Measurements from ENCODE around the gene SH3GLB2. TPM values are rescaled to one million over a fixed set of nuclear protein-coding genes. Genes with fewer than 3 reads are reported as not detected.
"Not testable (repeated sequence)": the region's sequence is repeated elsewhere in the genome, so short reads cannot be mapped to it uniquely, and the experiment has no call there.

Gene SH3GLB2
- total RNA-seq, 1 donor from 2014 or later: 158 TPM

DNA sequence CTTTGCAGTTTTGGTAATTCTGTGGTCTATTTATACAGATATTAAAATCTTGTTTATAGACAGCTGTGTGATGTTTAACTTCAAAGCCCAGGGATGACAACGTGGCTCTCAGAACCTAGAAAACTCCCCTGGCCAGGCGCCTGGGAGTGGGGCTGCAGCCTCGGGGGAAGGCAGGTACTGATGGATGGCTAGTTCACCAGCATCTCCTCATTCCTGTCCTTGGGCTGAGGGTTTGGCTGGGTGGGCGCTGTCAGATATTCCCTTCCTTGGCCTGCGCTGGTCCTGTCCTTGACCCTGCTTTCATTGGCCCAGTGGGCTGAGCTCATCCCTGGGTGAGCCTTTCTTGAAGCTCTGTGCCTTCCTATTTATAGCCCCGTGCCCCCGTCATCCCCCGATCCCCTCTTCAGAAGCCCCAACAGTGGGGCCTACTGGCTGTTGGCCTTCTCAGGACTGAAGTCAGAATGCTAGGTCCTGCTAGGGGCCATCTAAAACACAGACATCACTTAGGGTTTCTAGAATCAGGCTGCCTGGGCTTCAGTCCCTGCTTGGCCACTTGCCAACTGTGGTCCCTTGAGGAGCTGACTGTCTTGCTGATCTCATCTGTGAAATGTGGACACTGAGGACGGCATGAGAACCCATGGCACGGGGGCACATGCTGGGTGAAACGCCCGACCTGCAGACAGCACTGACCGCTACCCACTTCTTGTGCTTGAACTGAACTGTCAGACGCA is 20.9 kb downstream of the SH3GLB2 start:
- intact Hi-C loops (cut with DNase I): no loop called here
- ATAC-seq: peak; percentile 41
- DNase-seq (ENCODE audit: low spot score): peak; percentile 82

GRCh38 chr9:129006328-129007034 is 21.6 kb downstream of the SH3GLB2 start:
- DNase-seq (ENCODE audit: low spot score) (peak; percentile 82), ATAC-seq (peak; percentile 90)
- intact Hi-C loops (cut with DNase I): no loop called here

- intact Hi-C loops (cut with DNase I): no loop called here
- no peak for DNase-seq (ENCODE audit: low spot score)
These were observed 22.7 kb downstream of the SH3GLB2 start for GRCh38 chr9:129005336-129005997.

DNA sequence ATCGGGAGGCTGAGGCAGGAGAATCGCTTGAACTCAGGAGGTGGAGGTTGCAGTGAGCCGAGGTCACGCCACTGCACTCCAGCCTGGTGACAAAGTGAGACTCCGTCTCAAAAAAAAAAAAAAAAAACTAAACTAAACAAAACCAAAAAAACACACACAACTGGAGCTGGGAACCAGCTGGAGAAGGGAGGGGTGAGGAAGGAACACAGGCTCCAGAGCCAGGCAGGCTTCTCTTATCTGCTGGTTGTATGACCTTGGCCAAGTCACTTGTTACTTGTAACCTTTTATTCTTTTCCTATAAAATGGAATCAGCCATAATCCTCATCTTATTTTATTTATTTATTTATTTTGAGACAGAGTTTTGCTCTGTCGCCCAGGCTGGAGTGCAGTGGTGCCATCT is 24.0 kb downstream of the SH3GLB2 start:
- ATAC-seq; DNase-seq (ENCODE audit: low spot score); intact Hi-C loops (cut with DNase I): not testable (repeated sequence)

More at GRCh38 chr9:129005336-129005997, 22.7 kb downstream of the SH3GLB2 start:
- no peak for ATAC-seq

- intact Hi-C loops (cut with DNase I): no loop called here
- DNase-seq (ENCODE audit: low spot score) (no peak), ATAC-seq (no peak)
These were observed 25.1 kb downstream of the SH3GLB2 start for GRCh38 chr9:129002992-129003391.

DNA sequence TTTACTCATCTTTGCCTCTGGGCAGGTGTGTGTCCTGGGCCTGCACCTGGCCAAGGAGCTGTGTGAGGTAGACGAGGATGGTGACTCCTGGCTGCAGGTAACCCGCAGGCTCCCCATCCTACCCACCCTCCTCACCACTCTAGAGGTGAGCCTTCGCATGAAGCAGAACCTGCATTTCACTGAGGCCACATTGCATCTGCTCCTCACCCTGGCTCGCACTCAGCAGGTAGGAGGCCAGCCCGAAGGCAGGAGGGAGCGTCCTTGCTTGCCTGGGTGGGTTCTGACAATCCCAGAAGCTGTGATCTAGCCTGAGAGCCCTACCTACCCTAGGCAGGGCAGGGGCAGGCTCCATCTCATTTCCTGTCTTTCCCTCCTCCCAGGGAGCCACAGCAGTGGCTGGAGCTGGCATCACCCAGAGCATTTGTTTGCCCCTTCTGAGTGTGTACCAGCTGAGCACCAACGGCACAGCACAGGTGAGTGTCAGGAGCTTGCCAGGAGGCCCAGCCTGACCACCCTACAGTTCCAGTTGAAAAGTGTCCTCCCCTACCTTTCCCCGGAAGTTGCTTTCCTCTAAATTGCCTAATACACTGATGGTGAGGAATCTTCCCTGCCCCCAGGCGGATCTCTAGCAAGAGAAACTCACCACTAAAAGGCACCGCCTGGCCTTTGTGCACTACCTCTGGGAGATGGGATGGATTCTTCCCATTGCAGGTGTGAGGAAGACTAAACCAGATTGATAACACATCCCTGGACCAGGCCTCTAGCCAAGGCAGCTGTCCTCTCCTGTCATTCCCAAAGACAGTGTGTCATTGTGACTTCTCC is 26.4 kb downstream of the SH3GLB2 start:
- ATAC-seq: no peak
- DNase-seq (ENCODE audit: low spot score): no peak
- intact Hi-C loops (cut with DNase I): no loop called here

DNA sequence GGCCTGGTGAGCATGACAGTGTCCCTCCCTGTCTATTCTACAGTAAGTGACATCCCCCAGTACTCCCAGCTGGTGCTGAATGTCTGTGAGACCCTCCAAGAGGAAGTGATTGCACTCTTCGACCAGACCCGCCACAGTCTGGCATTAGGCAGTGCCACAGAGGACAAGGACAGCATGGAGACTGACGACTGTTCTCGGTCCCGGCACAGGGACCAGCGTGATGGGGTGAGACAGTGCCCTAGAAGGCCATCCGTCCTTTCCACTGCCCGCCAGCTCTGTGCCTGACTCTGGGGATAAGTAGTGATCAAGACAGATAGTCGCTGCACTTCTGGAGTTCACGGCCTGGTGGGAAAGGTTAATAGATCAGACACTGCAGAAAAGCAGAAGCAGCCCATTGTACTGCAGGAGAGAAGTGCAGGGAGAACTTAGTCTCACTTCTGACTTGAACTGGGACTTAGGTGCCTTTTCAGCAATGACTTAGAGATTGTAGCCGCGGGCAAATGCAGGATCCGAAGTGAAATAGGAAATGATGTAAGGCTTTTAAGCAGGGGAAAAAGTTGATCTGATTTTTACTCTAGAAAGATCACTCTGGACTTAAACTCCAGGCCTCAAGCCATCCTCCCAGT is 28.4 kb downstream of the SH3GLB2 start:
- intact Hi-C loops (cut with DNase I): no loop called here
- no peak for DNase-seq (ENCODE audit: low spot score)
- no peak for ATAC-seq

DNA sequence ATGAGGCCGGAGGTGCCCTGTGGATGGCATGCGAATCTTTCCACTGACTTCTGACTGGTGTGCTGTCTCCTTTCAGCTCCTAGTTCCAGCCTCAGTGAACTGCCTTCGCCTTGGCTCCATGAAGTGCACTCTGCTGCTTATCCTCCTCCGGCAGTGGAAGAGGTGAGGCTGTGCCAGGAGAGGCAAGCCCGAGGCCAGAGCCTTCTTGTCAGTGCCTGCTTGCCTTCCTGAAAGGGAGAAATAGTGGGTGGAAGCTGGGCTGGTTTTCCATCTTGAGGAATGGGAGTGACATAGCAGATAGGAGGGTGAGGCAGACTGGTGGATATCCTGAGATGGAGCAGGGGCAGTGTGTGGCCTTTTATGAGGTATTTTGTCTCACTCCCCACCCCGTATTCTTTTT is 29.7 kb downstream of the SH3GLB2 start:
- DNase-seq (ENCODE audit: low spot score) (no peak), ATAC-seq (no peak)
- intact Hi-C loops (cut with DNase I): no loop called here

DNA sequence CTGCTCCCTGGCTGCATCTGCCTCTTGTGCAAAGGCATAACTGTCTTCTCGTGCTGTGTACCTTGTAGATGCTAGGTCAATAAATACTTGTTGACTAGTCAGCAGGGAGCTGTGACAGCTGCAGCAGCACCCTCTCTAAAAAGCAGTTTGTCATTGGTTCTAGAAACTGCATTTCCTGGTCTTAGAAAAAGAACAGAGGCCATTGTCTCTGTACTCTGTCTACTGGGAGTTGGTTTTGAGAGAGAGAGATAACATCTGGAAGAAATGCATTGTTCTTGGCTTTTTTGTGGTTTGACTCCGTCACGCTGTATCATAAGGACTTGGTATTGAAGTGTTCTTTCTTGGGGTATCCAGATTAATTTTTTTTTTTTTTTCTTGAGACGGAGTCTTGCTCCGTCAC is 32.3 kb downstream of the SH3GLB2 start:
- intact Hi-C loops (cut with DNase I): no loop called here
- peak; percentile 60 for ATAC-seq
- DNase-seq (ENCODE audit: low spot score): no peak

DNA sequence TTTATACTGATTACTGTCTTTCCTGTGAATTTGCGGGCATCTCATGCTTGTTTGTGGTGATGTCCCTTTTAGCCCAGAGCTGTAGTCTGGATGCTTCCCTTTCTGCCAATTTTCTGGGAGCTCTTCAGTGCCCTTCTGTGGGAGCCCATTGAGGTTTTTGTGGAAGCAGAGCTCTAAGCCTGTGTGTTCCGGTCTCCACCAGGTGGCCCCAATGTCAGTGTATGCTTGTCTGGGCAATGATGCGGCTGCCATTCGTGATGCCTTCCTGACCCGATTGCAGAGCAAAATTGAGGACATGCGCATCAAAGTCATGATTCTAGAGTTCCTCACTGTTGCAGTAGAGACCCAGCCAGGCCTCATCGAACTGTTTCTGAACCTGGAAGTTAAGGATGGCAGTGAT is 35.1 kb downstream of the SH3GLB2 start:
- no peak for DNase-seq (ENCODE audit: low spot score)
- intact Hi-C loops (cut with DNase I): no loop called here
- no peak for ATAC-seq

GRCh38 chr9:128987805-128988204 is 40.3 kb downstream of the SH3GLB2 start:
- intact Hi-C loops (cut with DNase I): no loop called here
- peak; percentile 39 for ATAC-seq
- DNase-seq (ENCODE audit: low spot score): no peak

- no peak for ATAC-seq
- intact Hi-C loops (cut with DNase I): no loop called here
These were observed 41.5 kb downstream of the SH3GLB2 start for GRCh38 chr9:128986671-128987070.

DNA sequence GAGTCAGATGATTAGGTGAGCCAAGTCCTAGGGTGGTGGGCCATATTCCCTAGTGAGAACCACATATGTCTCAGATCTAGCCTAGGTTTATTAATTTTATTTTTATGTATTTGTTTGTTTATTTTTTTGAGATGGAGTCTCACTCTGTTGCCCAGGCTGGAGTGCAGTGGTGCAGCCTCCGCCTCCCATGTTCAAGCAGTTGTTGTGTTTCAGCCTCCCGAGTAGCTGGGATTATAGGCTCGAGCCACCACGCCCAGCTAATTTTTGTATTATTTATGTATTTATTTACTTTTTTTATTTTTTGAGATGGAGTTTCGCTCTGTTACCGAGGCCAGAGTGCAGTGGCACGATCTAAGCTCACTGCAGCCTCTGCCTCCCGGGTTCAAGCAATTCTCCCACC is 44.6 kb downstream of the SH3GLB2 start:
- DNase-seq (ENCODE audit: low spot score) (no peak), ATAC-seq (no peak)
- intact Hi-C loops (cut with DNase I): no loop called here

More at GRCh38 chr9:128986671-128987070, 41.5 kb downstream of the SH3GLB2 start:
- DNase-seq (ENCODE audit: low spot score): no peak

DNA sequence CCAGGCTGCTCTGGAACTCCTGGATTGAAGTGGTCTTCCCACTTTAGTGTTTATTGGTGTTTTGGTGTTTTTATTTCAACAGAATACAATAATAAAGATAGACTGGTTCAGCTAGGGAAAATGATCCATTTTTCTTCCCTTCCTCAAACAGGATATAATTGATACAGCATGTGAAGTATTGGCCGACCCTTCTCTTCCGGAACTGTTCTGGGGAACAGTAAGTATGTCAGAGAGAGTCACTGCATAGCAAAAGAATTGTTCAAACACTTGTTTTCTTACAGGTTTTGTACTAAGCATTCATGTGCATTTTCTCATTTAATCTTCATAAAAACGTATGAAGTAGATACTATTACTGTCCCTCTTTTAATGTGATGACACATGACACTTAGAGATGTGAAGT is 49.0 kb downstream of the SH3GLB2 start:
- ATAC-seq (no peak), DNase-seq (ENCODE audit: low spot score) (no peak)
- intact Hi-C loops (cut with DNase I): no loop called here

GRCh38 chr9:128972956-128973355 is 55.2 kb downstream of the SH3GLB2 start:
- intact Hi-C loops (cut with DNase I): no loop called here
- DNase-seq (ENCODE audit: low spot score) (no peak), ATAC-seq (no peak)

DNA sequence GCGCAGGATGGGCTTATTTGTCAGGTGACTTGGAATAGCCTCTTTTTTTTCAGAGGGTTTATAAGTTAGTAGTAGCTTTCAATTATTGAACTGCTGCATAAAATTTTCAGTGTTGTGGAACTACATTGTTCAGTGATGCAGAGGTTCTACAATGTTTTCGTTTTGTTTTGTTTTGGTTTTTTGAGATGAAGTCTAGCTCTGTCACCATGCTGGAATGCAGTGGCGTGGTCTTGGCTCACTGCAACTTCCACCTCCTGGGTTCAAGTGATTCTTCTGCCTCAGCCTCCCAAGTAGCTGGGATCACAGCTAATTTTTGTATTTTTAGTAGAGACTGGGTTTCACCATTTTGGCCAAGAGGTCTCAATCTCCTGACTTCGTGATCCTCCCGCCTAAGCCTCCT is 58.6 kb downstream of the SH3GLB2 start:
- intact Hi-C loops (cut with DNase I): no loop called here
- ATAC-seq: no peak
- no peak for DNase-seq (ENCODE audit: low spot score)

GRCh38 chr9:128961403-128961802 is 66.7 kb downstream of the SH3GLB2 start:
- DNase-seq (ENCODE audit: low spot score); intact Hi-C loops (cut with DNase I): not testable (repeated sequence)

More at GRCh38 chr9:128961403-128961802, 66.7 kb downstream of the SH3GLB2 start:
- ATAC-seq: not testable (repeated sequence)
